ENCODE results near the gene GOLGA6L2. TPM values are rescaled to one million over a fixed set of nuclear protein-coding genes. Genes with fewer than 3 reads are reported as not detected.
"Not testable (repeated sequence)": the region's sequence is repeated elsewhere in the genome, so short reads cannot be mapped to it uniquely, and the experiment has no call there.

GOLGA6L2 gene
- total RNA-seq, 1 experiment from 2014 or later: not detected

DNA sequence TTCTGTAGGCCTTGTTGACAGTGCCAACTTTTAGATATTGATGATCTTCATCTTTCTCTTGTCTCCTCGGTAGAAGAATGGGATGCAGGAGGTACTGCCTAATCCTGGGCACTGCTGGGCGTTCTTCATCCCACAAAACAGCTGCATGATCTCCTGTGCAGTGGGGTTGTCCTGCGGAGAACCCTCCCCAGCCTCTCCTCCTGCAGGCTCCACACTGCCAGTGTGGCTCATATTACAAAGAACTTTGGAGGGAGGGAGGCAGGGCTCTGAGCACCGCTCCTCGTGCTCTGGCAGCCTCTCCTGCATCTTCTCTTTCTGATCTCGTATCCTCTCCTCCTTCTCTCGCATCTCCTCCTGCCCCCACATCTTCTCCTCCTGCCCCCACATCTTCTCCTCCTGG lies 7.5 kb downstream of the GOLGA6L2 start:
- Histone ChIP-seq H3K36me3 (no peaks in the 10 kb centered on the region), H3K27me3 (replicated peaks) (no peaks in the 10 kb centered on the region), H3K27ac (no peak overlapping the region), H3K4me3 (no peak overlapping the region), H3K9me3 (replicated peaks) (no peaks in the 10 kb centered on the region), H3K4me1 (replicated peaks) (no peaks in the 10 kb centered on the region)
- no peak for DNase-seq (ENCODE audit: low read depth in 1 of 2, low spot score in 2 of 2)

- Histone ChIP-seq H3K9me3 (replicated peaks) (no peaks in the 10 kb centered on the region), H3K4me1 (replicated peaks) (no peaks in the 10 kb centered on the region), H3K4me3 (no peak overlapping the region), H3K27me3 (replicated peaks) (no peaks in the 10 kb centered on the region), H3K27ac (no peak overlapping the region), H3K36me3 (no peaks in the 10 kb centered on the region)
- DNase-seq (ENCODE audit: low read depth in 1 of 2, low spot score in 2 of 2): no peak
These were observed 8.1 kb downstream of the GOLGA6L2 start for GRCh38 chr15:23438816-23439466.

DNA sequence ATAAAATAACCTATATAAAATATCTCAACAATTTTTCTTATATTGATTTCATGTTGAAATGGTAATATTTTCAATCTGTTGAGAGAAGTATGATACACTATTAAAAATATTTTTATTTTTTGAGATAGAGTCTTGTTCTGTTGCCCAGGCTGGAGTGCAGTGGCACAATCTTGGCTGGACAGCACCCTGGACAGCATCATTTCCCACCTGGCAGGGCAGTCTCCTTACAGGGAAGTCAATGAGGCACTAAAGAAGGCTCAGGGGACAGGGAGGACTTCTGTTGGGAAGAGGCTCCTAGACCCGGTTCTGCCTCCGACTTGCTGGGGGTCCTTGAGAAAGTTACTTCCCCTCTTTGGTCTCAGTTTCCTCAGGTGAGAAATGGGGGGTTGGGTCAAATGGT lies 9.4 kb downstream of the GOLGA6L2 start:
- Histone ChIP-seq H3K36me3 (no peaks in the 10 kb centered on the region), H3K4me3 (no peak overlapping the region), H3K27me3 (replicated peaks) (no peaks in the 10 kb centered on the region), H3K27ac (no peak overlapping the region), H3K4me1 (replicated peaks) (no peaks in the 10 kb centered on the region), H3K9me3 (replicated peaks) (no peaks in the 10 kb centered on the region)
- no peak for DNase-seq (ENCODE audit: low read depth in 1 of 2, low spot score in 2 of 2)

DNA sequence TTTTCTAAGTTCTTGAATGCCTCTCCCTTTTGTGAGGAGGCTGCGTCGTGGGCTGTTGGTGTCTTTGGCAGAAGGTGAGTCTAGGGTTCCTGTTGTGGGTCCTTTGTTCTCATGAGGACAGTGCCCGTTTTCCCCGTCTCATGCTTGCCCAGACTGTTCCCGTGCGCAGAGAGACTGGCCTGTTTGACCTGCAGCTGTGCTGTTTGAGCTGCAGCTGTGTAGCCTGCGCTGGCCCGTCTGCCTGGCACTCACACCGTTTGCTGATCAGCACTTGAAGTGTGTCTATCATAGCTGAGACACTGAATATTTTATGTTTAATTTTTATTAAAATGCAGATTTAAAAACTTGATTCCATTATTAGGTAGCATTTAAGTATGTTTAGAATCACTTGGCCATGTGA lies 9.9 kb downstream of the GOLGA6L2 start:
- H3K27ac ChIP-seq: no peak overlapping the region
- H3K4me3 ChIP-seq: no peak overlapping the region
- no peak for DNase-seq (ENCODE audit: low read depth in 1 of 2, low spot score in 2 of 2)
- H3K4me1 ChIP-seq (replicated peaks): no peaks in the 10 kb centered on the region
- H3K36me3 ChIP-seq: no peaks in the 10 kb centered on the region
- H3K27me3 ChIP-seq (replicated peaks): no peaks in the 10 kb centered on the region
- no peaks in the 10 kb centered on the region for H3K9me3 ChIP-seq (replicated peaks)

DNA sequence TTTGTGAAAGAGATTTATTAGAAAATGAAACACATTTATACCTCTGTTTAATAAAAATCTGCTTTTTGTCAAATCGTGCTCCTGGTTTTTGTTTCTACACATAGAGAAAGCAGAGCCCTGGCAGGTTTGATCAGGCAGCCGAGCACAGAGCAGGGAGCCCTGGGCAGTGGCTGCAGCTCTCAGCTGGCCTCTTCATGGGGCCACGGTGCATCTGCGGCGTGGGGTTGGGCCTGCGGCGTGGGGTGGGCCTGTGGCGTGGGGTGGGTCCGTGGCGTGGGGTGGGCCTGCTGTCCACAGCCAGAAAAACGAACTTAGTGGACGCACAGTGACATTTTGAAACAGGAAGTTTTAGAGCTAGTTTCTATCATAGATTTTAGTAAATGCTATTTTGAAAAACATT lies 10.6 kb downstream of the GOLGA6L2 start:
- no peak overlapping the region for H3K27ac ChIP-seq
- H3K9me3 ChIP-seq (replicated peaks): no peaks in the 10 kb centered on the region
- no peaks in the 10 kb centered on the region for H3K27me3 ChIP-seq (replicated peaks)
- no peak for DNase-seq (ENCODE audit: low read depth in 1 of 2, low spot score in 2 of 2)
- no peaks in the 10 kb centered on the region for H3K36me3 ChIP-seq
- no peak overlapping the region for H3K4me3 ChIP-seq
- H3K4me1 ChIP-seq (replicated peaks): no peaks in the 10 kb centered on the region

- not testable (repeated sequence) for H3K4me3 ChIP-seq; H3K36me3 ChIP-seq; H3K27me3 ChIP-seq (replicated peaks); H3K9me3 ChIP-seq (replicated peaks); H3K4me1 ChIP-seq (replicated peaks); H3K27ac ChIP-seq; DNase-seq (ENCODE audit: low read depth in 1 of 2, low spot score in 2 of 2)
These were observed 12.3 kb downstream of the GOLGA6L2 start for GRCh38 chr15:23434699-23435098.

DNA sequence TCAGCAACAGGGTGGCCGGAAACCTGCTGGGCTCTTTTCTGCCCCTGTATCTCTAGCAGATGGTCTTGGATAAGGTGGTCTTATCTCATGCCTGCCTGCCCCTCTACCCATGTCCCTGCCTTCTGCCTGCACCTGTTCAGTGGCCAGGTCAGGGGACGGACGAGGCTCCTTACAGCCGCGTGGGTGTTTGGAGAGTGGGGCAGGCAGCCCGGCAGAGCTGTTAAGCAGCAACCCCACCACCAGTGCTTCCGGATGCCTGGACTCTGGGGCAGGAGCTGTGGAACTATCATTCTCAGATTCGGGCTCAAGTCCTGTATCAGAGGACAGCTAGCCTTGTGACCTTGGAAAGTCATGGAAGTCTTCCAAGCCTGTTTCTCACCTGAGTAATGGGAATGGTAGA lies 21.7 kb downstream of the GOLGA6L2 start:
- H3K27me3 ChIP-seq (replicated peaks); H3K36me3 ChIP-seq; H3K4me1 ChIP-seq (replicated peaks); H3K4me3 ChIP-seq; H3K9me3 ChIP-seq (replicated peaks); H3K27ac ChIP-seq: not testable (repeated sequence)
- DNase-seq (ENCODE audit: low read depth in 1 of 2, low spot score in 2 of 2): peak in 1 of 2 experiments; percentile 28

GRCh38 chr15:23424111-23424904 lies 22.7 kb downstream of the GOLGA6L2 start:
- H3K4me3 ChIP-seq: no peak overlapping the region
- no peaks in the 10 kb centered on the region for H3K9me3 ChIP-seq (replicated peaks)
- no peaks in the 10 kb centered on the region for H3K27me3 ChIP-seq (replicated peaks)
- no peaks in the 10 kb centered on the region for H3K4me1 ChIP-seq (replicated peaks)
- no peak overlapping the region for H3K27ac ChIP-seq
- H3K36me3 ChIP-seq: no peaks in the 10 kb centered on the region
- DNase-seq (ENCODE audit: low read depth in 1 of 2, low spot score in 2 of 2): no peak

- H3K27me3 ChIP-seq (replicated peaks): no peaks in the 10 kb centered on the region
- no peaks in the 10 kb centered on the region for H3K9me3 ChIP-seq (replicated peaks)
- H3K4me3 ChIP-seq: no peak overlapping the region
- DNase-seq (ENCODE audit: low read depth in 1 of 2, low spot score in 2 of 2): peak in 1 of 2 experiments; percentile 27
- no peaks in the 10 kb centered on the region for H3K36me3 ChIP-seq
- no peaks in the 10 kb centered on the region for H3K4me1 ChIP-seq (replicated peaks)
- H3K27ac ChIP-seq: no peak overlapping the region
These were observed 23.9 kb downstream of the GOLGA6L2 start for GRCh38 chr15:23422946-23423708.

- Histone ChIP-seq H3K27me3 (replicated peaks) (no peaks in the 10 kb centered on the region), H3K4me1 (replicated peaks) (no peaks in the 10 kb centered on the region), H3K36me3 (no peaks in the 10 kb centered on the region), H3K27ac (no peak overlapping the region), H3K4me3 (no peak overlapping the region), H3K9me3 (replicated peaks) (no peaks in the 10 kb centered on the region)
- no peak for DNase-seq (ENCODE audit: low read depth in 1 of 2, low spot score in 2 of 2)
These were observed 24.7 kb downstream of the GOLGA6L2 start for GRCh38 chr15:23422099-23422945.

DNA sequence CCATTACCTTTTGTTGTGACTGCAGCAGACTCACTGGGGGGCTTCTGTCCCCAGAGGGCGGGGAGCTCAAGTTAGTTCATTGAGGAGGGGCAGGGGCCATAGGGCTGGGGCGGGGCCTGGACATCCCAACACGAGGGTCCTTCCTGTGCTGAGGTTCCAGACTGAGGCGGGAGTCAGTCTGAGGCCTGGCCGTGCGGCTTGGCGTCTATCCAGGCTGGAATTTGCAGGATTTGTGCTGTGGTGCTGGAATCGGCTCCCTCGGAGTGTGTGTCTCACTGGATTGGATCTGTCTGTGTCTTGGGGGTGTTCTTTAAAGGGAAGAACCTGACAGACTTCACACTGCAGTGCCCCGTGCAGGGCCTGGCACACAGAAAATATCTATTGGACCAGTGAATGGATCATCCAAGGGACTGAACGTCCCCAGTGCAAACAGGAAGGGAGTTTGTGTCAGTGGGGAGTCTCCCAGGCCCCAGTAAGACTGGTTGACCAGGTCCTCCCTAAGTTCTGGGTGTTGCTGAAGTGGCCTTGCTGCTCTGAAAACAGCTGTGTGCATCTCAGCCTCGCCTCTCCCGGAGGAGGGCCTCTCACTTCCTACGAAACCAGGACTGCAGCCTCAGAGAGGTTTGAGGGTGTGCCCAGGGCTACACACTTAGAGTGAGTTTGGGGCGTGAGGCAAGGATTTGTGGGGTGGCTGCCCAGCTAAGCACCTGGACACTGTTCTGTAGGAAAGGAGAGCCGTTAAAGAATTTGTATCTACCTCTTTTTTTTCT lies 26.1 kb downstream of the GOLGA6L2 start:
- H3K9me3 ChIP-seq (replicated peaks): no peaks in the 10 kb centered on the region

GRCh38 chr15:23416349-23417276 lies 30.4 kb downstream of the GOLGA6L2 start:
- Histone ChIP-seq H3K4me3 (no peak overlapping the region), H3K9me3 (replicated peaks) (no peaks in the 10 kb centered on the region), H3K36me3 (no peaks in the 10 kb centered on the region), H3K27me3 (replicated peaks) (no peaks in the 10 kb centered on the region), H3K27ac (no peak overlapping the region), H3K4me1 (replicated peaks) (no peaks in the 10 kb centered on the region)
- no peak for DNase-seq (ENCODE audit: low read depth in 1 of 2, low spot score in 2 of 2)

More for the DNA sequence above, 26.1 kb downstream of the GOLGA6L2 start:
- H3K27ac ChIP-seq: no peak overlapping the region
- no peaks in the 10 kb centered on the region for H3K4me1 ChIP-seq (replicated peaks)
- H3K4me3 ChIP-seq: no peak overlapping the region
- no peaks in the 10 kb centered on the region for H3K27me3 ChIP-seq (replicated peaks)
- no peak for DNase-seq (ENCODE audit: low read depth in 1 of 2, low spot score in 2 of 2)
- H3K36me3 ChIP-seq: no peaks in the 10 kb centered on the region

Data from SJSA1 (cell line).